Lower lobe of right lung (tissue), 2 donors: Measurements from ENCODE around the gene FOXN4. TPM values are rescaled to one million over a fixed set of nuclear protein-coding genes. Genes with fewer than 3 reads are reported as not detected.
"Not testable (repeated sequence)": the region's sequence is repeated elsewhere in the genome, so short reads cannot be mapped to it uniquely, and the experiment has no call there.

Experiments used
- ATAC-seq, 2 donors: fragments of 200-7000 bp; cut with Tn5 transposase; one replicate each; pipeline ENCODE4 v1.9.1; 2020 to 2022; ENCODE audit warnings: mild to moderate bottlenecking in 2 of 2, moderate library complexity in 2 of 2
- DNase-seq: peaks from one replicate; pipeline ENCODE4 v3.0.0-alpha.2; 2020
- H3K27ac ChIP-seq: fragments of 200-600 bp; one replicate; pipeline ENCODE4 v1.8.0; 2022
- H3K27me3 ChIP-seq: fragments of 200-600 bp; one replicate; pipeline ENCODE4 v1.8.0; 2022; ENCODE audit warnings: low read depth
- H3K36me3 ChIP-seq: fragments of 200-600 bp; one replicate; pipeline ENCODE4 v1.8.0; 2022; ENCODE audit warnings: mild to moderate bottlenecking
- H3K4me1 ChIP-seq: fragments of 200-600 bp; one replicate; pipeline ENCODE4 v1.8.0; 2022
- H3K4me3 ChIP-seq: fragments of 200-600 bp; one replicate; pipeline ENCODE4 v1.8.0; 2022; ENCODE audit warnings: mild to moderate bottlenecking
- H3K9me3 ChIP-seq: fragments of 200-600 bp; one replicate; pipeline ENCODE4 v1.8.0; 2022
- intact Hi-C: fragments of 100-400 bp; cut with DNase I; formaldehyde crosslinking; loops from one replicate; pipeline ENCODE4 v1.11.0; 2022
- total RNA-seq: library from RNA; stranded (reverse); fragmentation: NEBNext Ultra II Directional; extraction: Animal tissue kit (Norgen Biotek cat#: 25700); gene quantifications from one replicate; pipeline ENCODE4 v1.2.1, GENCODE V29; 2021
- TF ChIP-seq, protein P1 (sequence below): fragments of 200-600 bp; IDR thresholded peaks from one replicate; pipeline ENCODE4 v1.8.0; 2022; ENCODE audit warnings: antibody characterized with exemption, mild to moderate bottlenecking
- donor health status: DM: no; HTN: yes; CAD: no; lungs with severe emphysema.

FOXN4 gene
- total RNA-seq, 1 donor from 2014 or later = not detected

DNA sequence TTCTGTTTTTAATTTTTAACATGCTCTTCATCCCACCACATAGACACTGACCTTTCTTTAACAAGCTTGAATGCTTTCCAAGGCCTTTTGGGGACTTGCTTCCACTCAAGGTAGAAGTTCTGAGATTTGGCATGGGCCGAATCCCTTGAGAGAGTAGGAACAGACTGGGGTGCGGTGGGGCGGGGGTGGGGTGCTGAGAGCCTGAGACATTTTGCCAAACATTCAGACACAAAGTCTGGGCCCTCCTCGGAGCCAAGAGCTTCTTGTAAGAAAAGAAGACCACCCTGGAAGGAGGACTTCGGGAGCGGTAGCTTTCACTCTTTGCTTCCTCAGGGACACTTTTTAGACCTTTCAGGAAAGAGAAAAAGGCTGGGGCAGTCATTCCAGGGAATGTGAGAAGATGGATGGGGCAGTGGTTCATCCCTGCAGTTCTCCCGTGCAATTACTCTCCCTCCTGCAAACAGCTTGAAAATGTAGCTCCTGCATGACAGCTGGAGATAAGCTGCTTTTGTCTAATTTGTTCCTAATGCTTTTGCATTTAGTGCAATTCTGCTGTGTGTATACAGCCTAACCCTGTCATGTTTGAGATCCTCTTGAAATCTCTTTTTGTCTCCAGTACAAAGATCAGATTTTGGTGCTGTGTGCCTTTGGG, 22.3 kb upstream of the FOXN4 start:
- DNase-seq = no peak
- intact Hi-C loops = no loop called here
- Histone ChIP-seq H3K27me3 (peaks cover 13% of the 10 kb centered on the region), H3K4me3 (no peak overlapping the region), H3K36me3 (no peaks in the 10 kb centered on the region), H3K4me1 (no peaks in the 10 kb centered on the region), H3K27ac (no peak overlapping the region), H3K9me3 (no peaks in the 10 kb centered on the region)
- no peak for ATAC-seq
- TF ChIP-seq, protein P1, sequence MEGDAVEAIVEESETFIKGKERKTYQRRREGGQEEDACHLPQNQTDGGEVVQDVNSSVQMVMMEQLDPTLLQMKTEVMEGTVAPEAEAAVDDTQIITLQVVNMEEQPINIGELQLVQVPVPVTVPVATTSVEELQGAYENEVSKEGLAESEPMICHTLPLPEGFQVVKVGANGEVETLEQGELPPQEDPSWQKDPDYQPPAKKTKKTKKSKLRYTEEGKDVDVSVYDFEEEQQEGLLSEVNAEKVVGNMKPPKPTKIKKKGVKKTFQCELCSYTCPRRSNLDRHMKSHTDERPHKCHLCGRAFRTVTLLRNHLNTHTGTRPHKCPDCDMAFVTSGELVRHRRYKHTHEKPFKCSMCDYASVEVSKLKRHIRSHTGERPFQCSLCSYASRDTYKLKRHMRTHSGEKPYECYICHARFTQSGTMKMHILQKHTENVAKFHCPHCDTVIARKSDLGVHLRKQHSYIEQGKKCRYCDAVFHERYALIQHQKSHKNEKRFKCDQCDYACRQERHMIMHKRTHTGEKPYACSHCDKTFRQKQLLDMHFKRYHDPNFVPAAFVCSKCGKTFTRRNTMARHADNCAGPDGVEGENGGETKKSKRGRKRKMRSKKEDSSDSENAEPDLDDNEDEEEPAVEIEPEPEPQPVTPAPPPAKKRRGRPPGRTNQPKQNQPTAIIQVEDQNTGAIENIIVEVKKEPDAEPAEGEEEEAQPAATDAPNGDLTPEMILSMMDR = no peak

DNA sequence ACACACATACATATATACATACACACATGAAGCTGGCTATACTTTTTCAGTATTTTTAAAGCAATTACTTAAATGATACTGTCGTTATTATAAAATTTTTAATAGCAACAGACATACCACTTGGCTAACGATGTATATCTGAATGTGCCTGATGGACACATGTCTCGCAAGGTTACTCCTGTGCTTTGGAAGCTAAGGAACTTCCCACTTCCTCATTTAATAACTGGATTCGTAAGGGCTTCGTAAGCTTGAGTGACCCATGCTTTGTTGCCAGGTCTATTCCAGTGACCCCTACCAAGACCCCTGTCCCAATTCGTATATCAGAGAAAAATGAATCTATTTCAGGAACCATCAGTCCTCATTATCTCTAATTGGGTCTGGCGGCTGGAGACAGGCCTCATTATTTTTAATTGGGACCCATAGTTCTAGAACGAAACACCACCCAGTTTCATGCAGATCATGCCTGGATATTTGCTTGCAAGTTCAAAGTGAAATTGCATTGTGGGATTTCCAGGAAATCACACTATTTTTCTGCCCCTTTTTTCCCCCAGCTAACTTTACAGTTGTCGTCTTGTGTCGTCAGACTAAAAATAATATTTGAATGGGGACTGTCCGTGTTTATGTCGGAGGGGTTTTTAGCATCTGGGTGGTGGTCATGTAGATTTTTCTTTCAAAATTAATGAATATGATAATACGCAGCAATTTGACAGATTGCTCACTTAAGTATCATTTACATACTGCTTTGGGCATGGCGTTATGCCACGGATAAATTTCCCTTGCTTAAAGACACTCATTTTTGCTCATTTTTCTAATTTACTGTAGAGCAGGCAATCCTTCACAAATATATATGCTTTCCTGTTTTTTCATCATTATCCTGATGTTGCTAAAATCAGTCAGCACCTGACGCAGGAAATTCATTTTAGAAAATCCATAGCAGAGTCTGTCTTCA, 21.5 kb upstream of the FOXN4 start:
- ATAC-seq = no peak
- TF ChIP-seq, protein P1 = no peak
- intact Hi-C loops = no loop called here
- Histone ChIP-seq H3K27me3 (peaks cover 13% of the 10 kb centered on the region), H3K4me3 (no peak overlapping the region), H3K36me3 (no peaks in the 10 kb centered on the region), H3K9me3 (no peaks in the 10 kb centered on the region), H3K4me1 (no peaks in the 10 kb centered on the region), H3K27ac (no peak overlapping the region)
- no peak for DNase-seq

DNA sequence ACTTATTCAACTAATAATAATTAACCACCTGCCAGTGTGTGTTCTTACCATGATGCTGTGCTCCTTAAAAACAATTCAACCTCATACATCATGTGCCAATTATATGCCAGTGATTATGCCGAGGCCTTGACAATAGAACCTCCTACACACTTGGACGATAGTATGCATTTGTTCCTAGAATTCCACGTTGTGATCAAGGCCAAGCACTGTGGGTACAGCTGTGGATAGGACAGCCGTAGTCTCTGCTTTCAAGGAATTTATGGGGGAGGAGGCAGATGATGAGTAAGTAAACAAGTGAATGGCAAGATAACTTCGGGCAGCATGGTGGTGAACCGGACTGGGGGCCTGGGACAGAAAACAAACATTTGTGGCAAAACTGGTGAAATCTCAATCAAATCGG, 20.6 kb upstream of the FOXN4 start:
- Histone ChIP-seq H3K4me1 (no peaks in the 10 kb centered on the region), H3K4me3 (no peak overlapping the region), H3K27ac (no peak overlapping the region), H3K36me3 (no peaks in the 10 kb centered on the region), H3K27me3 (peaks cover 13% of the 10 kb centered on the region), H3K9me3 (no peaks in the 10 kb centered on the region)
- ATAC-seq = no peak
- intact Hi-C loops = no loop called here
- TF ChIP-seq, protein P1 = no peak
- DNase-seq = no peak

DNA sequence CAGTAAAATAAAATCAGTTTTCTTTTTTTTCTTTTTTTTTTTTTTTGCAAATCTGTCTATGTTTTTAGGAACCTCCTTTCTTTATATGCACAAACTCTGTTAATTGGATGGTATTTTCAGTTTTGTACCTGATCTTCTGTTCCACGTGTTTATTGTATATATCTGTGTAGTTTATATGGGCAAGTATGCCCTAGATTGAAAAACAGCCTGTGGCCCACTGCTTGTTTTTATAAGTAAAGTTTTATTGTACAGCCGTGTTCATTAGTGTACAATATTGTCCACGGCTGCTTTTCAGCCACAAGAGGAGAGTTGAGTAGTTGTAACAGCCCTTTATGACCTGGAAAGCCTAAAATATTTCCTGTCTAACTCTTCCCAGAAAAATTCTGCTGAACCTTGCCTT, 19.9 kb upstream of the FOXN4 start:
- no peaks in the 10 kb centered on the region for H3K36me3 ChIP-seq
- TF ChIP-seq, protein P1 = no peak
- H3K27me3 ChIP-seq = peaks cover 11% of the 10 kb centered on the region
- DNase-seq = no peak
- H3K4me1 ChIP-seq = no peaks in the 10 kb centered on the region
- H3K9me3 ChIP-seq = no peaks in the 10 kb centered on the region
- H3K27ac ChIP-seq = no peak overlapping the region
- no peak for ATAC-seq
- H3K4me3 ChIP-seq = no peak overlapping the region
- intact Hi-C loops = no loop called here

DNA sequence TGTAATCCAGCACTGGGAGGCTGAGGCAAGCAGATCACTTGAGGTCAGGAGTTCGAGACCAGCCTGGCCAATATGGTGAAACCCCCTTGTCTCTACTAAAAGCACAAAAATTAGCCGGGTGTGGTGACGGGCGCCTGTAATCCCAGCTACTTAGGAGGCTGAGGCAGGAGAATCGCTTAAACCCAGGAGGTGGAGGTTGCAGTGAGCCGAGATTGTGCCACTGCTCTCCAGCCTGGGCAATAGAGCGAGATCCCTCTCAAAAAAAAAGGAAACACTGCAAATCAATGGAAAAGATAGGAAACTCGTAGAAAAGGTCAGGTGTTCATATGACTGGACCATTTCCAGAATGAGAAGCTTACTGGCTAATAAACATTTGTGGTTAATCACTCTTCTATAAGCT, 12.2 kb upstream of the FOXN4 start:
- DNase-seq, H3K9me3 ChIP-seq, H3K4me1 ChIP-seq, intact Hi-C loops, H3K36me3 ChIP-seq, H3K4me3 ChIP-seq, ATAC-seq, H3K27ac ChIP-seq: not testable (repeated sequence)
- H3K27me3 ChIP-seq = peaks cover 34% of the 10 kb centered on the region
